Measurements from ENCODE around the gene CD226.
A peak's percentile ranks its signal among the peaks of the same experiment; 100 is the strongest.

Gene CD226

GRCh38 chr18:69820538-69820937 lies 127.1 kb downstream of the CD226 start:
- no peak for DNase-seq (ENCODE audit: extremely low read depth, low read depth)
- TF ChIP-seq CTCF (IDR thresholded peaks at IDR 0.05; ENCODE audit: low read depth, low read length): no peak

GRCh38 chr18:69819460-69819859 lies 128.2 kb downstream of the CD226 start:
- TF ChIP-seq CTCF (IDR thresholded peaks at IDR 0.05; ENCODE audit: low read depth, low read length): no peak
- DNase-seq (ENCODE audit: extremely low read depth, low read depth): no peak

GRCh38 chr18:69817335-69817940 lies 130.2 kb downstream of the CD226 start:
- peak; percentile 56 for DNase-seq (ENCODE audit: extremely low read depth, low read depth)
- no peak for TF ChIP-seq CTCF (IDR thresholded peaks at IDR 0.05; ENCODE audit: low read depth, low read length)

GRCh38 chr18:69814861-69815385 lies 132.8 kb downstream of the CD226 start:
- no peak for DNase-seq (ENCODE audit: extremely low read depth, low read depth)
- TF ChIP-seq CTCF (IDR thresholded peaks at IDR 0.05; ENCODE audit: low read depth, low read length): no peak

GRCh38 chr18:69813559-69813958 lies 134.1 kb downstream of the CD226 start:
- TF ChIP-seq CTCF (IDR thresholded peaks at IDR 0.05; ENCODE audit: low read depth, low read length): no peak
- DNase-seq (ENCODE audit: extremely low read depth, low read depth): no peak

GRCh38 chr18:69808399-69808798 lies 139.3 kb downstream of the CD226 start:
- TF ChIP-seq CTCF (IDR thresholded peaks at IDR 0.05; ENCODE audit: low read depth, low read length): no peak
- no peak for DNase-seq (ENCODE audit: extremely low read depth, low read depth)

- no peak for DNase-seq (ENCODE audit: extremely low read depth, low read depth)
- TF ChIP-seq CTCF (IDR thresholded peaks at IDR 0.05; ENCODE audit: low read depth, low read length): no peak
Measured at GRCh38 chr18:69804776-69805501, 142.7 kb downstream of the CD226 start.
